Measurements from ENCODE around the gene TLR6.

Gene TLR6

DNA sequence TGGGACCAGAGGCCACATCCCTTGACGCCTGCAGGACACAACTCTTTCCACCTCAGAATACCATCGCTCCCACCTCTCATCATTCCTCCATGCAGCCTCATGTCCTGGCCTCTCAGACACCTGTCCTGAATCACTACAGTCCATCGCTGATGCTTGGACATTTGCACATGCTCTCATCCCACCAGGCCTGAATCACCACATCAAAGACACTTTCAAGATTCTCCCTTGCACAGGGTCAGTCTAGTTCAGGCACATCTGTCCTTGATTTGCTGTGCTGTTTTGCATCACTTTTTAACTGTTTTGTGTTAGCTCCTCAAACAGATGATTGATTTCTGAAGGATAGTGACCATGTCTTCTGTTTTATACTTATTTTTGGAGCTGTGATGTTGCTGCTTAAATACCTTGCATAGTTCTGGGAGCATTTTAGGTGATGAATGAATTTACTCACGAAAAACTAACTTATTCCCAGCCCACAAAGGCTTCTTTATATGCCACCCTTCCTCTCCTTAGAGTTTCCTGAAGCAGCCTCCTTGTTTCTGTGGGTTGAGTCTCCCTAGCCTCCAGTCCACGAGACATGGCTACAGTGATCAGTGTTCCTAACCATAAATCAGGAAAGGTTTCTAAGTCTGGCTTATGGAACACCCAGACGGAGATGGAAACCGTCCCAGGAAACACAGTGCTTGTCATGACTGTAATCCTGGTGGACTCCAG lies 13.6 kb upstream of the TLR6 start:
- Histone ChIP-seq H3K4me3 (replicated peaks; ENCODE audit: low read depth, low read length) (no peak overlapping the region), H3K36me3 (ENCODE audit: control insufficient read depth, insufficient read depth, low read length) (no peaks in the 10 kb centered on the region), H3K27me3 (replicated peaks; ENCODE audit: control insufficient read depth, insufficient read depth, low read length) (no peaks in the 10 kb centered on the region)
- DNase-seq (ENCODE audit: extremely low read depth, insufficient read length) = no peak
- TF ChIP-seq, protein P1, sequence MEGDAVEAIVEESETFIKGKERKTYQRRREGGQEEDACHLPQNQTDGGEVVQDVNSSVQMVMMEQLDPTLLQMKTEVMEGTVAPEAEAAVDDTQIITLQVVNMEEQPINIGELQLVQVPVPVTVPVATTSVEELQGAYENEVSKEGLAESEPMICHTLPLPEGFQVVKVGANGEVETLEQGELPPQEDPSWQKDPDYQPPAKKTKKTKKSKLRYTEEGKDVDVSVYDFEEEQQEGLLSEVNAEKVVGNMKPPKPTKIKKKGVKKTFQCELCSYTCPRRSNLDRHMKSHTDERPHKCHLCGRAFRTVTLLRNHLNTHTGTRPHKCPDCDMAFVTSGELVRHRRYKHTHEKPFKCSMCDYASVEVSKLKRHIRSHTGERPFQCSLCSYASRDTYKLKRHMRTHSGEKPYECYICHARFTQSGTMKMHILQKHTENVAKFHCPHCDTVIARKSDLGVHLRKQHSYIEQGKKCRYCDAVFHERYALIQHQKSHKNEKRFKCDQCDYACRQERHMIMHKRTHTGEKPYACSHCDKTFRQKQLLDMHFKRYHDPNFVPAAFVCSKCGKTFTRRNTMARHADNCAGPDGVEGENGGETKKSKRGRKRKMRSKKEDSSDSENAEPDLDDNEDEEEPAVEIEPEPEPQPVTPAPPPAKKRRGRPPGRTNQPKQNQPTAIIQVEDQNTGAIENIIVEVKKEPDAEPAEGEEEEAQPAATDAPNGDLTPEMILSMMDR (IDR thresholded peaks at IDR 0.05; ENCODE audit: insufficient read depth, low read length, poor library complexity, severe bottlenecking) = no peak

DNA sequence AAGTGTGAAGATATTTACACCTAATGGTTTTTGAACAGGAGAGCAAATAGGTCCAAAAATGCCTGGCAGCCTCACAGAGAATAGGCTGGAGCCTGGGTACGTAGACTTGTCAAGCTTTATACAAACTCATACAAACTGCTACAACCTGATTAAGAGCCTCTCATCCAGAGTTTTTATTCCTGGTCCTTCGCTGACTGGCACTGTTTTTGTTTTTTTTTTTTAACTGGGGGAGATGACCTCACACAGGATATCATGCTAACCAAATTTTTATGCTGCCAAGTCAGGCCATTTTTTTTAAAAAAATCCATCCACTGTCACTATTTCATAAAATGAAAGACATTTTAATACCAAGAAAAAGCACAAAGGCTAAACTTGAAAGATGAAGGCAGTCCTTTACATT lies 12.9 kb upstream of the TLR6 start:
- DNase-seq (ENCODE audit: extremely low read depth, insufficient read length) = no peak
- H3K4me3 ChIP-seq (replicated peaks; ENCODE audit: low read depth, low read length) = no peak overlapping the region

DNA sequence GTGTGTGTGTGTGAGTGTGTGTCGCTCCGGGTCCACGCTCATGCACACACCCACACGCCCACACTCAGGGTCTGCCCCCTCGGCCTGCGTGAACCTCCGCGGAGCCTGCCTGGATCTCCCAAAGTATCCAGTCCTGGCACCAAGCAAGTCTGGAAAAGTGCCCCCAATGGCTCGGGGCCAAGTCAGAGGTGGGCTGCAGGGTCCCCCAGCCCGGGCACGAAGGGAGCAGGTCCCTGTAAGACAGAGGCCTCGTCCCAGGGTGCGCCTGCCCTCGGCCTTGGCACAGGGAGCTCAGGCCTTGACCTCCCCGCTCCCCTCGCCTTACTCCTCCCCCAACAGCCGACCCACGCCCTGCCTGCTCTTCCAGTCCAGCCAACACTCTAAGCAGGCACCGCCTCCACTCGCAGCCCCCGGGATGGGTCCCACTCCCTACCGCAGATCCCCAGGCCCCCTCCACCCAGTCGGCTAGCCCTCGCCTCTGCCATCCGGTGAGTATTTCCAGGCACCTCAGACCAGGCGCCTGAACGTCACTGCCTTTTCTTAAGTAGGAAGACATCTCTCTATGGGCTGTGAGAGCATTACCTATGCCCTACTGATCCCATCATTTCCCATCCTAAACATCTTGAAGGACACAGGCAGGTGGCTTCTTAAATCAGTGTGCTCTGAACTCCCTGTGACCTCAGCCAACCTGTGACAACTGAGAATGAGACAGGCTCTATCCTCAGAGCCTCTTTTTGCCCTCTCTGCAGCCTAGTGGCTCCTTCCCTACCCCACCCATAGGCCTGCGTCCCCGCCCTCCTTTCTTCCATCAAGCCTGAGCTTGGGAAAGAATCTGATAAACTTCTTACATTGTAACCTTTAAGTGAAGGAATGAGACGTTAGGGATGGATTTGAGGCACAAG lies 11.7 kb upstream of the TLR6 start:
- DNase-seq (ENCODE audit: extremely low read depth, insufficient read length) = peak; percentile 18
- no peaks in the 10 kb centered on the region for H3K36me3 ChIP-seq (ENCODE audit: control insufficient read depth, insufficient read depth, low read length)
- H3K27me3 ChIP-seq (replicated peaks; ENCODE audit: control insufficient read depth, insufficient read depth, low read length) = no peaks in the 10 kb centered on the region
- TF ChIP-seq, protein P1 (IDR thresholded peaks at IDR 0.05; ENCODE audit: insufficient read depth, low read length, poor library complexity, severe bottlenecking) = no peak
- H3K4me3 ChIP-seq (replicated peaks; ENCODE audit: low read depth, low read length) = peak overlapping the region; percentile 77

More for the DNA sequence above, 12.9 kb upstream of the TLR6 start:
- Histone ChIP-seq H3K27me3 (replicated peaks; ENCODE audit: control insufficient read depth, insufficient read depth, low read length) (no peaks in the 10 kb centered on the region), H3K36me3 (ENCODE audit: control insufficient read depth, insufficient read depth, low read length) (no peaks in the 10 kb centered on the region)
- TF ChIP-seq, protein P1 (IDR thresholded peaks at IDR 0.05; ENCODE audit: insufficient read depth, low read length, poor library complexity, severe bottlenecking) = no peak

DNA sequence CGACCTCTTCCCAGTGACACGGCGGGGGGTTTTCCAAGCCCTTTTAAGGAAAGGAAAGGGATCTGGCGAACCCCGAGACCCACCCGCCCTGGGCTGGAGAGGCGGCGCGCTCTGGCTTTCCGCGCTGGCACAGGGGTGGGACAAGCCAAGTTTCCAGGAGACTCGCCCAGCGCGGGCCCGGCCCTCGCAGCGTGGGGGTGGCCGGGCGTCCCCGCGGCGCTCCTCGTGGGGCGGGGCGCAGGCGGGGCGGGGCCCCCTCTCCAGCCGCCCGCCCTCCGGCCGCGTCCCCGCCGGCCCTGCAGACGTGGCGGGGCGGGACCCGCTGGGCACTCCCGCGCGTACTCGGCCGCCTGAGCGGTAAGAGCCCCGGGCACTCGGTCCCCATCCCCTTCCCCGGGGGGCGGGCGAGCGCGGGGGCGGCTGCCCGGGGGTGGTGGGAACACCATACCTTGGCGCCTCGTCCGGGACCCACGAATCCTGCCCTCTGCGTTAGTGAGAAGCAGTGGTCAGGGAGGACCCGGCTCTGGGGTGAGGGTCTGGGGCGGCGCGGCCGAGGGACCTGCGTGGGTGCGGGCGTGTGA lies 11.0 kb upstream of the TLR6 start, which contains the start of gene FAM114A1:
TSS of gene FAM114A1 (plus strand) at position 329 of the 581 bp plus-strand sequence. CDS start 10,273 bp downstream, outside the sequence.
- H3K36me3 ChIP-seq (ENCODE audit: control insufficient read depth, insufficient read depth, low read length) = no peaks in the 10 kb centered on the region
- H3K4me3 ChIP-seq (replicated peaks; ENCODE audit: low read depth, low read length) = peak within 1 kb of the TSS; percentile 77
- TF ChIP-seq, protein P1 (IDR thresholded peaks at IDR 0.05; ENCODE audit: insufficient read depth, low read length, poor library complexity, severe bottlenecking) = no peak
- DNase-seq (ENCODE audit: extremely low read depth, insufficient read length) = peak; percentile 76
- H3K27me3 ChIP-seq (replicated peaks; ENCODE audit: control insufficient read depth, insufficient read depth, low read length) = no peaks in the 10 kb centered on the region

DNA sequence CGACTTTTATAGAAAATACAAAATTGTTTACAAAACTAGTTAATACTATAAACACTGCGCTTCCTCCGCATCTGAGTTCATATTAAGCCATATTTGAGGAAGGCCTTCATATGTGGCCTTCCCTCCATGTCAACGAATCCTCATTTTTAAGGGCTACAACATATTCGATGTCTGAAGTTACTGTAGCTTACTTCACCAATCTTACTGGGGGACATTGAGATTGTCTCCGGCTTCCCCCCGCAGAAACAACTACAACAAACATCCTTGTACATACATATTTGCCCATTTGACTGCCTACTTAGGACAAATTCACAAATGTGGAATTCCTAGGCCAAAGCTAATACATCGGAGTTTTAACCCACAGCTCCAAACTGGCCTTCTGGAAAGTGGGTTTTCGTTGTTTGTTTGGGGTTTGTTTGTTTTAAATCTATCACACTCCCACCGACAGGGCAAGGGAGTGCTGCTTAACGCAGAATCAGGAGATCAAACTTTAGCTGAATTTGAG lies 10.4 kb upstream of the TLR6 start:
- no peaks in the 10 kb centered on the region for H3K36me3 ChIP-seq (ENCODE audit: control insufficient read depth, insufficient read depth, low read length)
- H3K4me3 ChIP-seq (replicated peaks; ENCODE audit: low read depth, low read length) = peak overlapping the region; percentile 77
- no peaks in the 10 kb centered on the region for H3K27me3 ChIP-seq (replicated peaks; ENCODE audit: control insufficient read depth, insufficient read depth, low read length)
- TF ChIP-seq, protein P1 (IDR thresholded peaks at IDR 0.05; ENCODE audit: insufficient read depth, low read length, poor library complexity, severe bottlenecking) = no peak
- no peak for DNase-seq (ENCODE audit: extremely low read depth, insufficient read length)
